ENCODE measurements around the gene CFB. TPM values are rescaled to one million over a fixed set of nuclear protein-coding genes. Genes with fewer than 3 reads are reported as not detected.
A peak's percentile ranks its signal among the peaks of the same experiment; 100 is the strongest.

The CFB gene
- total RNA-seq, 1 donor from 2014 or later, result 1.4 TPM

GRCh38 chr6:31952890-31953289, 7.0 kb downstream of the CFB start:
- no peak for TF ChIP-seq CTCF (IDR thresholded peaks at IDR 0.05; ENCODE audit: unreplicated experiment)

GRCh38 chr6:31954511-31954910, 8.6 kb downstream of the CFB start:
- Mint-ChIP-seq H3K36me3 (peaks cover 33% of the 10 kb centered on the region), H3K4me3 (no peak overlapping the region)
- TF ChIP-seq CTCF (IDR thresholded peaks at IDR 0.05; ENCODE audit: unreplicated experiment), result no peak

More at GRCh38 chr6:31952890-31953289, 7.0 kb downstream of the CFB start:
- DNase-seq (ENCODE audit: low spot score in 2 of 2, unreplicated experiment in 2 of 2), result no peak
- Mint-ChIP-seq H3K27me3 (ENCODE audit: low read depth) (peaks cover 1% of the 10 kb centered on the region), H3K9me3 (no peaks in the 10 kb centered on the region), H3K4me3 (no peak overlapping the region), H3K36me3 (peaks cover 33% of the 10 kb centered on the region), H3K4me1 (peaks cover 8% of the 10 kb centered on the region), H3K27ac (peak overlapping the region; percentile 11)

GRCh38 chr6:31956796-31957195, 10.9 kb downstream of the CFB start:
- Mint-ChIP-seq H3K36me3 (peaks cover 41% of the 10 kb centered on the region), H3K4me3 (peak overlapping the region; percentile 97), H3K27ac (no peak overlapping the region), H3K27me3 (ENCODE audit: low read depth) (no peaks in the 10 kb centered on the region), H3K9me3 (no peaks in the 10 kb centered on the region), H3K4me1 (peaks cover 27% of the 10 kb centered on the region)
- DNase-seq (ENCODE audit: low spot score in 2 of 2, unreplicated experiment in 2 of 2), result no peak
- TF ChIP-seq CTCF (IDR thresholded peaks at IDR 0.05; ENCODE audit: unreplicated experiment), result no peak

More at GRCh38 chr6:31954511-31954910, 8.6 kb downstream of the CFB start:
- no peaks in the 10 kb centered on the region for H3K9me3 Mint-ChIP-seq
- no peaks in the 10 kb centered on the region for H3K27me3 Mint-ChIP-seq (ENCODE audit: low read depth)
- DNase-seq (ENCODE audit: low spot score in 2 of 2, unreplicated experiment in 2 of 2), result no peak
- H3K27ac Mint-ChIP-seq, result no peak overlapping the region
- peaks cover 21% of the 10 kb centered on the region for H3K4me1 Mint-ChIP-seq

- Mint-ChIP-seq H3K27me3 (ENCODE audit: low read depth) (no peaks in the 10 kb centered on the region), H3K9me3 (no peaks in the 10 kb centered on the region), H3K27ac (peak overlapping the region; percentile 94), H3K4me3 (peak overlapping the region; percentile 97), H3K36me3 (peaks cover 45% of the 10 kb centered on the region), H3K4me1 (peaks cover 27% of the 10 kb centered on the region)
- TF ChIP-seq CTCF (IDR thresholded peaks at IDR 0.05; ENCODE audit: unreplicated experiment), result no peak
- no peak for DNase-seq (ENCODE audit: low spot score in 2 of 2, unreplicated experiment in 2 of 2)
Measured at GRCh38 chr6:31958412-31958740, 12.5 kb downstream of the CFB start.

DNA sequence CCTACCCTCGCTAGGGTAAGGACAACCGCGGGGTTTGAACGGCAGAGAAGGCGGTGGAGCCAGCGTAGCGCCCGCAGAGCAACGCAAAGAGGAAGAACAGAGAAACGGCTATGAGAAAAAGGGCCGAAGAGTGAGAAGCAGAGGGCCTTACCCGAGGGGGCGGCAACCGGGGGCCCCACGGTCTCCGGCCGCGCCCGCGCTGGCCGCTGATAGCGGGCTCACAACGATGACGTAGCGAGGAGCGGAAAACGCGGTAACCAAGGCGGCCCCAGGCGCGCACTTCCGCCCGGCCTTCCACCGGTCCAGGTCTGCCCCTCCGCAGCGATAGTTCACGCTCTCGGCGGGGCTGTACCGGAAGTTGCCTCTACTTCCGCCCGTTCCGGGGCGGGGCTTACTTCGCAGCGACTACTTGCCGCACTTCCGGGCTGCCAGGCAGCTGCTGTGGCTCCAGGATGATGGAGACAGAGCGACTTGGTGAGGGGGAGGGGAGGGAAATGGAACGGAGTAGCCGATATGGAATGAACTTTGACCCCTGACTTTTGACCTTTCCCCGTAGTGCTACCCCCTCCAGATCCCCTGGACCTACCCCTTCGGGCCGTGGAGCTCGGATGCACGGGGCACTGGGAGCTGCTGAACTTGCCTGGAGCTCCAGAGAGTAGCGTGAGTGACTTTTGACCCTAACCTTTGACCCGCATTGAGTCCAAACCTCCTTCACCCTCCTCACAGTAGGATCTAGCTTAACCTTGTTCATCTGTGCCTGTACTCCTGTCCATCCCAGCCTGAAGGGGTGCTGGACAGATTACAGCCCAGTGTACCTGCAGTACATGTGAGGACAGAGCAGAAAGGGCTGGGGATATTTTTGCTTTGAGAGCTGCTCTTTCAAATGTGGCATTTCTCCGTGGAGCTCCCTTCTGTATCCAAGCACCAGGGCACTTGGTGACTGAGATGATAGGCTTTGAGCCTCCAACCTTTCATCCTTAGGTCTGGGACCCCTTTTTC, 13.1 kb downstream of the CFB start, which contains the start of the genes NELFE and SKIC2:
Gene NELFE (minus strand): TSS at position 231 of the 999 bp plus-strand sequence. CDS start 525 bp downstream, outside the sequence.
Gene SKIC2 (plus strand): TSS at position 435 of the 999 bp plus-strand sequence. CDS start 18 bp downstream, at position 453.
- Mint-ChIP-seq H3K27ac (peak within 1 kb of the TSS; percentile 94), H3K4me1 (peaks cover 27% of the 10 kb centered on the region), H3K9me3 (no peaks in the 10 kb centered on the region), H3K27me3 (ENCODE audit: low read depth) (no peaks in the 10 kb centered on the region), H3K36me3 (peaks cover 43% of the 10 kb centered on the region), H3K4me3 (peak within 1 kb of the TSS; percentile 97)
- no peak for TF ChIP-seq CTCF (IDR thresholded peaks at IDR 0.05; ENCODE audit: unreplicated experiment)
- DNase-seq (ENCODE audit: low spot score in 2 of 2, unreplicated experiment in 2 of 2), result peak; percentile 96 to 97
